Measurements from ENCODE around the gene CD59.

- TF ChIP-seq MYC (IDR thresholded peaks at IDR 0.05; ENCODE audit: low read depth, low read length) (no peak), CTCF (IDR thresholded peaks at IDR 0.05; ENCODE audit: extremely low read depth in 1 of 2, insufficient read depth in 1 of 2, low read depth in 1 of 2, low read length in 2 of 2) (no peak), POLR2AphosphoS5 (IDR thresholded peaks at IDR 0.05; ENCODE audit: insufficient read depth, low read depth, low read length) (no peak), POLR2A (IDR thresholded peaks at IDR 0.05; ENCODE audit: low read depth, low read length) (no peak)
These were observed 39.2 kb upstream of the CD59 start for GRCh38 chr11:33775467-33775807.

Measured in endothelial cell of umbilical vein (primary cell).